Epithelial cell of umbilical artery (primary cell): ENCODE results near the gene JADE2. TPM values are rescaled to one million over a fixed set of nuclear protein-coding genes. Genes with fewer than 3 reads are reported as not detected.

ENCODE experiments used
- total RNA-seq: library from RNA; depleted of rRNA; stranded (reverse); fragments of >200 nt; gene quantifications from 2 replicates; pipeline ENCODE4 v1.2.3, GENCODE V29; 2014

The JADE2 gene
- 7.5 and 35.0 TPM in 2 replicates for total RNA-seq

GRCh38 chr5:134524826-134525682 is at the start of gene JADE2:
Gene JADE2, plus strand, starts transcription at chr5:134525670. Its CDS starts 10,188 bp downstream, at chr5:134535858.

Other genes starting within 250 kb of the JADE2 start
- 0.15 and 0.32 TPM in 2 replicates for gene CDKL3, start 158.5 kb upstream of the JADE2 start, total RNA-seq
- gene UBE2B, start 154.1 kb upstream of the JADE2 start, total RNA-seq: 33.1 and 37.8 TPM in 2 replicates
- gene CDKN2AIPNL, start 113.8 kb upstream of the JADE2 start, total RNA-seq: 44.2 and 51.4 TPM in 2 replicates
- 41.9 and 105 TPM in 2 replicates for gene SAR1B, start 107.2 kb downstream of the JADE2 start, total RNA-seq
- 15.3 and 20.8 TPM in 2 replicates for gene SEC24A, start 123.1 kb downstream of the JADE2 start, total RNA-seq
- 41.3 and 46.0 TPM in 2 replicates for gene CAMLG, start 212.9 kb downstream of the JADE2 start, total RNA-seq
- gene DDX46, start 233.1 kb downstream of the JADE2 start, total RNA-seq: 21.7 and 24.7 TPM in 2 replicates